GM18511 (cell line): ENCODE results near the gene ANXA2.
A peak's percentile ranks its signal among the peaks of the same experiment; 100 is the strongest.
"Not testable (repeated sequence)": the region's sequence is repeated elsewhere in the genome, so short reads cannot be mapped to it uniquely, and the experiment has no call there.

ENCODE experiments used
- ATAC-seq: cut with Tn5 transposase; IDR thresholded peaks from one replicate; pipeline ENCODE4 v1.9.1; 2021; ENCODE audit warnings: mild to moderate bottlenecking, moderate library complexity; ENCODE audit not compliant: unreplicated experiment

ANXA2 gene

GRCh38 chr15:60397772-60398445 lies at the start of gene ANXA2:
ANXA2 (minus strand) TSS chr15:60397986; CDS start chr15:60386075, 11,911 bp downstream.
- peak; percentile 68 for ATAC-seq

- ATAC-seq: no peak
Observed at GRCh38 chr15:60444289-60444912, 46.6 kb upstream of the ANXA2 start.

DNA sequence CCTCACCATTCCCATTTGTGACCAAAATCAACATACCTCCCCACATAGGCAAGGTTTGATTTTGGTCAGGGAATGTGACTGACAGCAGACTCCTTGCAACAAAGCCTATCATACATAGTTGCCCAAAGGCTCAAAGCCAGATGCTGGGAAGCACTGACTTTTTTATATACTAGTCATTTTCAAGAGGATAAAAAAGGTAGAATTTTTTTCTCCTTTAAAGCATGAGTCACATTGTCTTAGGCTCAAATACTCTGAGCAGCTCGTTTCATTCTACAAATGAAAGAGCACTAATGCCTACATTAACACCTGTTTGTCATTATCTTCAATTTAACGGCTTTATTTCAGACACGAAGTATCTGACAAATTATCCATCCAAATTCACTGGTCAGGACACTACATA lies 45.0 kb upstream of the ANXA2 start:
- ATAC-seq: no peak

- no peak for ATAC-seq
Observed at GRCh38 chr15:60442031-60442650, 44.4 kb upstream of the ANXA2 start.

DNA sequence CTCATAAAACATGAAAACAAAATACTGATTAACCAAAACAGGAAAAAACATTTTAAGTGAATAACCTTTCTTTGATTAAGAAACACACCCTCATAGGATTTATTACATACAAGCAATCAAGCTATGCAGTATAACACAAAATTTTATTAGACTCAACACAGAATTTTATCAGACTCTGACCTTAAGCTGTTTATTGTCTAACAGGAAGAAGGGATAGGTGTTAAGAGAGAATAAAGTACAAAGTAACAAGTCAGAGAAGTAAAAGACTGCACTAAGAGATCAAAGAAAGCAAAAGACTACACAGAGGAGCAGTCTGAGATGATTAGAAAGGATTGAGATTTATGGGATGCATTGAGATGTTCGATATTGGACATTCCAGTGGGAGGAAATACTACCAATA lies 43.5 kb upstream of the ANXA2 start:
- ATAC-seq: no peak

DNA sequence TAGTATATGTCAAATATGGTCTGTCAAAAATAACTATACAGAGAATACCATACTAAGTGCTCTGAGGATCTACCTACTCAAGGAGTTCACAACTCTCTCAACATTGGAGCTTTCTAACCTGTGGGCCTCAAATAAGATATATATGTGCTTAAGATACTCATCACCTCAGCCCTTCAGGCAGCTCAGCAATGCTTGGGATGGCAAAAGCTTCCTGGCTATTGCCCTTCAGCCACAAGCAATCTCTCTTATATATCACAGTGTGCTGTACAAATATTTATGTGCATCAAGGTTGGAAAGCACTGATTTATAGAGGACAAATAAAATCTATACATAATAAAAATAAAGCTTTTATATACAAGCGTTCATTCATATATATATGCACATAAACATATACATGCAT lies 40.9 kb upstream of the ANXA2 start:
- ATAC-seq: no peak

DNA sequence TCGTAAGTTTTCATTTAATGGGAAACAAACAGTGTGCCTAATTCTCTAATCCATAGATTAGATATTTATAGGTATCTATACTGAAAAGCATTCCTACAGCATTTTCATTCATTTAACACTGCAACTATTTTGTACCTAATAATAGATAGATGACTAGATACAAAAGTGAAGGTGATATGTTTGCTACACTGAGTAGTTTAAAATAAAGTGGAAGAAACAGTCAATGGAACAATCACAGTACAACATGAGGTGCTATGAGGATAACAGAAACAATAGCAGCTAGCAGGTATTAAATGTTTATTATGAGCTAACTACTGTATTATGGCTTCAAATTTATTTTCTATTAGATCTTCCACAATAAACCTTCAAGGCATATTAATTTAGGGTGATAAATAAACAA lies 31.1 kb upstream of the ANXA2 start:
- no peak for ATAC-seq

DNA sequence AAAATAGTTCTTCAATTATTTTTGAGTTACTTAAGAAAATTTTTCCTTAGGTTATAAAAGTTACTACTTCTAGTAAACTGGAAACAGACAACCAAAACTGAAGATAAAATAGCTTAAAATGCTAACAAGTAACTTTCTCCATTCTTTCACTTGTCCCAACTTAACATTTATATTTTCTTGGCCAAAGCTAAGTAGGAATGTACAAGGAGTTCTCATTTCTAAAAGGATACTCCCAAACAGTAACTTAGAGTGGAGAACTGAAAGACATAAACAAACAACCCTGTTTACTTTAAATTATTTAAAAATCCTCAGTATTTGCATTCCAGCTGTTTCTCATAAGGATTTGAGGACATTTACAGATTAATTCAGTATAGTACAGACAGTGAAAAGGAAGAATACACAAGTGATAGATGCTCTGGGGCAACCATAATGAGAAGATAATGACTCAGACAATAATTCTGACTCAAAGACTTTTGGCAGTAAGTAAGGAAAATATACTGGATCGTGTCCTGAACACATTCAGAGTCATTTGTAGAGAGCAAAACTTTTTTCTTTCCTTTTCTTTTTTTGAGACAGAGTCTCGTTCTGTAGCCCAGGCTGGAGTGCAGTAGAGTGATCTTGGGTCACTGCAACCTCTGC lies 29.2 kb upstream of the ANXA2 start:
- ATAC-seq: no peak

- ATAC-seq: no peak
Observed at GRCh38 chr15:60425461-60425860, 27.7 kb upstream of the ANXA2 start.

- ATAC-seq: no peak
Observed at GRCh38 chr15:60424006-60424405, 26.2 kb upstream of the ANXA2 start.

DNA sequence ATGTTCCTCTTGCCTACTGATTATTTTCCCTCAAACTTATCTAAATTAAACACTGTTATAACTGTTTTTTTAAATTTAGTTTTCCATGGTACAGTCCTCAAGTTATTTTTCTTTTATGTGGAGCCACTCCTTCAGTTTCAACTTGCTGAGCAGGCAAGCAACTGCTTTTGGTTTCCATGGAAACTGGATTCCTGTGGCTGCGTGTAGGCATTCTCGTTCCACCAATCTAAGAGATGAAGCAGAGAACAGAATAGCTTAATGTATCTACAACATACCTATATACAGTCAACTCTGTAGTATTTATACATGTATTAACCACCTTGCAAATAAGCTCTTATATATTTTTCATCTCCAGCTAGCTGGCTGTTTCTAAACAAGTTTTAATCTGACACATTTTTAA lies 25.8 kb upstream of the ANXA2 start:
- no peak for ATAC-seq

DNA sequence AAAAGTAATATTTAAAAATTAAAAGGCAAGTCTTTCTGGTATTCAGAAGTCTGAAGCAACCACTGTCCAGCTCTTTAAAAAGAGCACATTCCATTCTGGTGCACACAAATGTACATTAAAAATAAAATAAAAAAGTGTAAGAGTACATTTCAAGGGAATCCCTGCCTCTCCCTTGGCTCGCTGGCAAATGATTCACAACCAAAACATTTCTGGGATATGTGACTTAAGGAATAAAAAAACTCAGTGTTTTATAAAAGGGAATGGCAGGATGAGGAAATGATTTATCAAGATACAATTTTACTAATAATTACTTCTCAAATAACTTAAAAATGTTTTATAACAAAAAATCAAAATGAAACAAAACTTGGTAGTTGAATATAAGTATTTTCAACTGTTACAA lies 23.8 kb upstream of the ANXA2 start:
- ATAC-seq: no peak

DNA sequence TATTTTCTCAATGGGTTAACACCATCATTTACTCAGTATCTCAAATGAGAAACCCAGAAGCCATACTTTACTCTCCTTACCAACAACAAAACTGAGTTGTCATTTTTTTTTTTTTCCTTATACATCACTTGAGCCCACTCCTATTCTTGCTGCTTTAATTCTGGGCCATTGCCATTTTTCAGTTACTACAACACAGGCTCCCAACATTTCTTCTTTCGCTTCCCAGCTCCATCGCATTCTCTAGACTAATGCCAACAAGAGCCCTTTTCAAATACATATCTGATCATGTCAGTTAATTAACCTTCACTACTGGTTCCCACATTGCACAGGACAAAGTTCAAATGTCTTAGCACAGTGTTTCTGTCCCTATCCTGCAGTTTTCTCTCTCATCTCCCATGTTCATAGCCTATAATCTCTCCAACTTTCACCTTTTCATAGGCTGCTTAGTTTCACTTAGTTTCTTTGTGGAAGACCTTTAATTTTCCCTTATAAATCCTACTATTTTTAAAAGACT lies 22.5 kb upstream of the ANXA2 start:
- no peak for ATAC-seq

GRCh38 chr15:60419753-60420152 lies 22.0 kb upstream of the ANXA2 start:
- no peak for ATAC-seq

DNA sequence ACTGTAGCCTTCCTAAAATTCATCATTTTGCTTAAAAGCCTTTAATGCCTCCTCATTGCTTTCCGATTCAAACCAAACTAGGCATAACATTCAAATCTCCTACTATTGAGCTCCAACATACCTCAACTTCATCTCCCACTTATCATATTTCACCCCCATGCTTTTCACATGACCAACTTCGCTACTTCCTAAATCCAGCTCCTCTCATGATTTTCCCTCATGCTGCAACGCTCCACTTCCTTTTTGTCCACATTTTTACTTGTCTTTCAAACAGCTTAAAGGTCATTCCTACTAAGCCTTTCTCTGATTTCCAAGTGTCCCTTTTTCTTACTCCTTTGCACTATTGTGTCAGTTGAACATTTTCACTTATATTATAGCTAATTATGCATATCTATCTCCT lies 20.3 kb upstream of the ANXA2 start:
- no peak for ATAC-seq

DNA sequence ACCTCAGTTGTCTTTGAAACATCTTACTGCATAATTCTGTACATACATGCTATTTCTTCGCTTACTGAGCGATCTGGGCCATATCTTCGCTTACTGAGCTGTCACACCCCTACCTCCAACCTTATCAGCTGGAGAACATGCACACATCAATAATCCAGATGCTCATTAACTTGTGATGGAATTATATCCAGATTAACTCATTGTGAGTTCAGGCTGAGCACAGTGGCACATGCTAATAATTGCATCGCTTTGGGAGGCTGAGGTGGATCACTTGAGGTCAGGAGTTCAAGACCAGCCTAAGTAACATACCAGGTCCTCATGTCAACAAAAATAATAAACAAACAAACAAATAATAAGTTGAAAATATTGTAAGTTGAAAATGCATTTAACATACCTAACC lies 19.3 kb upstream of the ANXA2 start:
- no peak for ATAC-seq

GRCh38 chr15:60416484-60416883 lies 18.7 kb upstream of the ANXA2 start:
- no peak for ATAC-seq

DNA sequence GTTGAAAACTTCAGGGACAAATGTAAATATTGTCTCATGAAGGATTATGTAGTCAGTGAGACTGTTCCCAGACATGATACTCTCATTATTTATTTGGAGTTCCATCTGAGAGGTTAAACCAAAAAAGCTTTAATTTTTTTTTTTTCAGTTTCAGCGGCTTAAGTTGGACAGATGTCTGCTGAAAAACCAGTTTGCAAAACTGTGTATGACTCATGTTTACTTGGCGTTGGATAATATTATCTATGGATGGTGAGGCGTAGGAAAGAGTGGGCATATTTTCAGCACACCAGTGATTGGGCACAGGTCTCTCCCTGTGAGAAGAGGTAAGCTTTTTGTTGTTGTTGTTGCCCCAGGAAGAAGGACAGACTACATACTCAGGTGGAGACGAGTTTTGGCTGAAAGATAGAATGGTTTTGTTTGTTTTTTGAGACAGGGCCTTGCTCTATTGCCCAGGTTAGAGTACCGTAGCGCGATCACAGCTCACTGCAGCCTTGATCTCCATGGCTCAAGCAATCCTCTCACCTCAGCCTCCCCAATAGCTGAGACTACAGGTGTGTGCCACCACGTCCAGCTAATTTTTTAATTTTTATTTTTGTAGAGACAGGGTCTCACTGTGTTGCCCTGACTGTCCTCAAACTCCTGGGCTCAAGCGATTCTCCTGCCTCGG lies 16.4 kb upstream of the ANXA2 start:
- no peak for ATAC-seq

DNA sequence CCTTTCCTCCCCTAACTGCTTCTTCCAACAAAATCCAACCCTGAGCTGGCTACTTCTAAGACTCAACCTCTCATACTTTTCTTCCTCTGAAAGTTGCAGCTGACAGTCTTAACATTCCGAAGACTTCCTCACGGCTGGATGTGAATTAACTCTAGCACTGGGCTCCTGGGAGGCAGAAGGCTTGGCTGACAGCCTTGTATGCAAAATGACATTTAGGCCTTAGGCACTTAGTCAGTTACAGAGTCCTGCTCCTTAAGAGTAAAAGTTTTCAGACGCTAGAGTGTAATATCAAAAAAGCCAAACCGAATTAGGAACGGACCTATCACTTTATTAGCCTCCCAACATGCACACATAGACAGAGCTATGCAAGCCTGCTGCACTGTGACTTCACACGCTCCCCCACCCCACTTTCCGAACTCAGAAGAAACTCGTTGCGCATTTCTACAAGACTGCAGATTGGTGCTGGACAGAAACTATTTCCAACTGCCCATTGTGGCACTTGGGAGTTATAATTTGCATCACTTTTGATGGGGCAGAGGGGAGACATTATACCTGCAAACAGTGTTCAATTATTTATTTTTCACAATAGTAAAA lies 15.5 kb upstream of the ANXA2 start:
- ATAC-seq: no peak

DNA sequence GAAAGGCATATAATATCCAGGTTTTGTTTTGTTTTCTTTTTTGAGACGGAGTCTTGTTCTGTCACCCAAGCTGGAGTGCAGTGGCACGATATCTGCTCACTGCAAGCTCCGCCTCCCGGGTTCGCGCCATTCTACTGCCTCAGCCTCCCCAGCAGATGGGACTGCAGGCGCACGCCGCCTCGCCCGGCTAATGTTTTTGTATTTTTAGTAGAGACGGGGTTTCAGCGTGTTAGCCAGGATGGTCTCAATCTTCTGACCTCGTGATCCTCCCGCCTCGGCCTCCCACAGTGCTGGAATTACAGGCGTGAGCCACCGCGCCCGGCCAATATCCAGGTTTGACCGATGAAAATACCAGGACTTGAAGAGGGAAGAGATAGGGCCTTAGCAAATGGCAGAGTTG lies 15.0 kb upstream of the ANXA2 start:
- not testable (repeated sequence) for ATAC-seq
